GM18517 (cell line): ENCODE measurements around the gene PIK3R6.

Source experiments
- ATAC-seq: cut with Tn5 transposase; IDR thresholded peaks from one replicate; pipeline ENCODE4 v1.9.1; 2021; ENCODE audit warnings: mild to moderate bottlenecking, moderate library complexity; ENCODE audit not compliant: unreplicated experiment

PIK3R6 gene

GRCh38 chr17:8798846-8799569 lies 68.5 kb downstream of the PIK3R6 start, which contains the start of gene MFSD6L:
Gene MFSD6L (minus strand): TSS chr17:8799365. CDS start chr17:8799120, 245 bp downstream.
- ATAC-seq: no peak

GRCh38 chr17:8798176-8798845 lies 69.2 kb downstream of the PIK3R6 start:
- no peak for ATAC-seq

GRCh38 chr17:8797621-8798175 lies 69.8 kb downstream of the PIK3R6 start:
- ATAC-seq: no peak

GRCh38 chr17:8794636-8795035 lies 72.8 kb downstream of the PIK3R6 start:
- ATAC-seq: no peak

- no peak for ATAC-seq
Measured at GRCh38 chr17:8793649-8794048, 73.8 kb downstream of the PIK3R6 start.

GRCh38 chr17:8792646-8793045 lies 74.8 kb downstream of the PIK3R6 start:
- no peak for ATAC-seq

GRCh38 chr17:8791910-8792270 lies 75.6 kb downstream of the PIK3R6 start:
- no peak for ATAC-seq

- ATAC-seq: no peak
Measured at GRCh38 chr17:8791248-8791909, 76.1 kb downstream of the PIK3R6 start.

GRCh38 chr17:8789743-8790142 lies 77.7 kb downstream of the PIK3R6 start:
- ATAC-seq: no peak

- ATAC-seq: no peak
Measured at GRCh38 chr17:8788998-8789397, 78.5 kb downstream of the PIK3R6 start.

- ATAC-seq: no peak
Measured at GRCh38 chr17:8785547-8786413, 81.7 kb downstream of the PIK3R6 start.

- no peak for ATAC-seq
Measured at GRCh38 chr17:8782176-8782575, 85.3 kb downstream of the PIK3R6 start.

GRCh38 chr17:8781776-8782175 lies 85.7 kb downstream of the PIK3R6 start:
- no peak for ATAC-seq

GRCh38 chr17:8776881-8777280 lies 90.6 kb downstream of the PIK3R6 start:
- ATAC-seq: no peak

GRCh38 chr17:8776248-8776647 lies 91.2 kb downstream of the PIK3R6 start:
- no peak for ATAC-seq

- no peak for ATAC-seq
Measured at GRCh38 chr17:8766731-8767130, 100.7 kb downstream of the PIK3R6 start.

- ATAC-seq: no peak
Measured at GRCh38 chr17:8762012-8762411, 105.5 kb downstream of the PIK3R6 start.

GRCh38 chr17:8758137-8758596 lies 109.3 kb downstream of the PIK3R6 start, which contains the start of gene SPDYE4:
Gene SPDYE4 (minus strand): TSS chr17:8758546. CDS start chr17:8758382, 164 bp downstream.
- ATAC-seq: no peak

GRCh38 chr17:8757189-8757588 lies 110.3 kb downstream of the PIK3R6 start:
- ATAC-seq: no peak

- no peak for ATAC-seq
Measured at GRCh38 chr17:8755590-8756255, 111.8 kb downstream of the PIK3R6 start.
